ACHN (cell line): ENCODE data around the gene DBF4.
"Not testable (repeated sequence)": the region's sequence is repeated elsewhere in the genome, so short reads cannot be mapped to it uniquely, and the experiment has no call there.

Experiments used
- DNase-seq: peaks from one replicate; pipeline ENCODE4 v3.0.0-alpha.2; 2015
- in situ Hi-C: cut with HindIII; loops from 2 replicates; pipeline ENCODE4 v1.10.0; 2017; ENCODE audit warnings: low sequenced_read_pairs, low pct_ligation_motif_present, low pct_unique_long_range_greater_than_20kb

The DBF4 gene

GRCh38 chr7:87877366-87878040 lies 1.2 kb downstream of the DBF4 start:
- peak; percentile 27 for DNase-seq
- in situ Hi-C loops = no loop called here

DNA sequence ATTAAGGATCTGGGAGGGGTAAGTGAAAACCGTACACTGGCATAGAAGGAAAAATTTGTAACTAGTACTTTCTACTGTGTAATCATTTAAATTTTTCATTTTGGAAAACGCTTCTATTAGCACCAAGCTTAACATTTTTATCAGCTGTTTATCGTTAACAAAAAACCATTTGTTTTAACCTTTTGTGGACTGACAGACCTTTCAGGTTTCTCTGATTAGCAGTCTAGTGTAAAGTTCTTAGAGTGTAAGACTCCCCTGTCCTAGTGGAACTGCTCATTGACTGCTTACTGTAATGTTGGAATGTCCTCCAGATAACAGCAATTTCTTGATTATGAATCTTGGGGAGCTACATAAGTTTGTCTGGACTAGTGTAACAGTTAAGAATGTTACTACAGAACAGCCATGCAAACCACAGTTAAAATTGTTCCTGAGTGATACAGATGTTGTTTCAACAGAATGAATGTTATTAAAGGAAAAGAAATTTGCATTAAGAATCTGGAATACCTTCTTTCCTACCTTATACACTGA lies 2.0 kb downstream of the DBF4 start:
- DNase-seq = peak; percentile 16
- in situ Hi-C loops = no loop called here

GRCh38 chr7:87882151-87882937 lies 6.1 kb downstream of the DBF4 start:
- no peak for DNase-seq
- in situ Hi-C loops = no loop called here

DNA sequence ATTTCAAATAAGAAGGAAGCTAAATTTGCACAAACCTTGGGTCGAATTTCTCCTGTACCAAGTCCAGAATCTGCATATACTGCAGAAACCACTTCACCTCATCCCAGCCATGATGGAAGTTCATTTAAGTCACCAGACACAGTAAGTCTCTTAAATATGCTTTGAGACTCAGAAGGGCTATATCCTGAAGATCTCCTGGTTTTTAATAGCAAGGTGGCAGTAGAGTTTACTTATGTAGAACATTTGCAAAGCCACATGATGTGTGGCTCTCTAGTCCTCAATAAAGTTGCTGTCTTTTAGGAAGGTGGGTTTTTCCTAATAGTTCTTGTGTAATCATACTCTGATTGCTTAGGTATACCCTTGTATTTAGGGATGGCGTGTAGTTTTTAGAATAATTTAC lies 8.7 kb downstream of the DBF4 start:
- in situ Hi-C loops = no loop called here
- DNase-seq = no peak

DNA sequence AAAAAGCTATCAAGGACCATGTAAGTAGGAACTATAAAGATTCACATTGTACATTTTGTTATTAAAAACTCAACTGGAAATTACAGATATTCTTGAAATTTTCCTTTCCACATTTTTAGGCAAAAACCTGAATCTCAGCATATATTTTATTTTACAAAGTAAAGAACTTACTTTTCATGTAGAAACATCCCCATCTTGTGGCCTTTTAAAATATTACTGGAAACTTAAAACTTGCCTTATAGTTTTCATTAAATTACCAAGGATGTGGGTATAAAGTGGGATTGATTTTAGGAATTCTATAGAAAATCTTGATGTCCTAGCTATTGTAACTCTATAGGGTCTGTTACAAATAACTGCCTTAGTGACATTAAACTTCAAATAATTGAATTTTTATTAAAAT lies 10.6 kb downstream of the DBF4 start:
- in situ Hi-C loops = no loop called here
- DNase-seq = peak; percentile 78

DNA sequence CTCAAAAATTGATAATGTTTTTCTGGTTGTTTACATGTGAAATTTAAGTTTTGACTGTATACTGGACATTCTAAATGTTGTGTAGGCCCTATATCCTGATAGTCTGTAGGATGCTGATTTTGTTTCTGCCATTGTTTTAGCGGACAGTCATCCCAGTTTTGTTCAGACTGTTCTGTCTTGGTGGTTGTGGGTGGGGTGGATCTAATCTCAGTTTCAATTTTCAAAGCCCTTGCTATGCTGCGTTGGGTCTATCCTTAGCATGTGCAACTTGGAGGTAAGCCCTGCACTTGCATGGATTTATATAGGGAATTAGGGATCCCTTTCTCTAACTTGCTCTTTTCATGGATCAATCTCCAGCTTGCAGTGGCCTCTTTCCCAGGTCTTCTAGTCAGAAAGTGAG lies 19.1 kb downstream of the DBF4 start:
- in situ Hi-C loops = no loop called here
- no peak for DNase-seq

- no peak for DNase-seq
- in situ Hi-C loops = no loop called here
These were observed 23.0 kb downstream of the DBF4 start for GRCh38 chr7:87899255-87899654.

- DNase-seq, in situ Hi-C loops: not testable (repeated sequence)
These were observed 31.0 kb downstream of the DBF4 start for GRCh38 chr7:87907136-87907906.

- DNase-seq, in situ Hi-C loops: not testable (repeated sequence)
These were observed 32.5 kb downstream of the DBF4 start for GRCh38 chr7:87908814-87909213.

GRCh38 chr7:87912121-87912520 lies 35.8 kb downstream of the DBF4 start:
- no peak for DNase-seq

DNA sequence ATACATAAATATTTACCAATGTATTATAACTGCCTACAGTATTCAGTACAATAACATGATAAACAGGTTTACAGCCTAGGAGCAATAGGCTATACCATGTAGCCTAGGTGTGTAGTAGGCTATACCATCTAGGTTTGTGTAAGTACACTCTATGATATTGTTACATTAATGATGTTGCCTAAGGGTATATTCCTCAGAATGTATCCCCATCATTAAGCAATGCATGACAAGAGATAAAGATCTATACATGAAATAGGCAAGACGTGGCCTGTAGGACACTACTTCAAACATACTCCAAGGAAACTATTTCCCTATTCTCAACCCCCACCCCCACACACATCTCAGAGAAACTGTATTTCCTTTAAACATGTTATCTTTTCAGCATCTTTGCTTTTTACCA lies 42.4 kb downstream of the DBF4 start:
- DNase-seq = no peak
- in situ Hi-C loops = no loop called here

More at GRCh38 chr7:87912121-87912520, 35.8 kb downstream of the DBF4 start:
- in situ Hi-C loops = no loop called here

DNA sequence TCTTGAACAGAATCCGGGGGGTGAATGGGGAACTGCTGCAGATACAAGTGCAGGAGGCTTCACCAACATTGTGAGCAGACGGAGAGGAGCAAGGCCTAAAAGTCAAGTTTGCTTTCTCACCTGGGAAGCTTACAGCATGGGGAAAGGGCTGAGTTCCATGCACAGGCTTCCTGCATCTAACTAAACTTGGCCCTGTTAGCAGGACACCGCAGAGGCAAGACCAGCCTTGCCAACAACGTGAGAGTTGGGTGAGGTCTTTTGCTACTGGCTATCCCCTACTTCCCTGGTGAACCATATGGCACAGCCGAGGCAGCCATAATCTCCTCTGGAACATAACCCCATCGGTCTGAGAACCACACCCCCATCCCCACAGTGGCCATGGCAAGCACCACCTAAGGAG lies 43.6 kb downstream of the DBF4 start:
- in situ Hi-C loops = no loop called here
- DNase-seq = no peak

DNA sequence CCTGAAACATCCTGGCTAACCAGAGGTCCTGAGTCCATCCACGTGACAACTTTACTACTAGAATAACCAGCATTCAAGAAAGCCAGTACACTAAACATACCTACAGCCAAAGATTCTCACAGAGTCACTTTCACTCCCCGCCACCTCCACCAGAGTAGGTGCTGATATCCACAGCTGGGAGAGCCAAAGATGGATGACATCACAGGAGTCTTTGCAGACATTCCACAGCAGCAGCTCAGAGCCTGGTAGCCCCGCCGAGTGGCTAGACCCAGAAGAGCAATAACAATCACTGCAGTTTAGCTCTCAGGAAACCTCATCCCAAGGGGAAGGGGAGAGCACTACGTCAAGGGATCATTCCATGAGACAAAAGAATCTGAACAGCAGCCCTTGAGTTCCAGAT lies 44.3 kb downstream of the DBF4 start:
- in situ Hi-C loops = no loop called here
- no peak for DNase-seq

- DNase-seq, in situ Hi-C loops: not testable (repeated sequence)
These were observed 46.6 kb downstream of the DBF4 start for GRCh38 chr7:87922759-87923395.

- DNase-seq = no peak
- in situ Hi-C loops = no loop called here
These were observed 50.5 kb downstream of the DBF4 start for GRCh38 chr7:87926581-87927461.

DNA sequence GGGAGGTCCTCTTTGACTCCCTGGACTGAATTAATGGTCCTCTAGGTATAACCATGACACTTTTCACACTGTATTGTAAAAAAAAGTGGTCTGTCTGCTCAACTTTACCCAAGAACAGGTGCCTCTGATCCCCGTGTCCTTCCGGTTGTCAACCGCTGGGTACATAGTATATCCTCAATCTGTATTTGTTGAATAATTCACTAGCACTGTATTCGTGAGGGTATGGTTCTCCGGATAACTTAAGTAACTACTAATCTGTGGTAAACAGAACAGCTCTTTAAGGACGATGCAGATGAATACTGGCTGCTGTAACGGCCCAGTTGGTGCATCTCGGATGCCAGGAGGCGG lies 57.3 kb downstream of the DBF4 start:
- in situ Hi-C loops = no loop called here
- DNase-seq = no peak

DNA sequence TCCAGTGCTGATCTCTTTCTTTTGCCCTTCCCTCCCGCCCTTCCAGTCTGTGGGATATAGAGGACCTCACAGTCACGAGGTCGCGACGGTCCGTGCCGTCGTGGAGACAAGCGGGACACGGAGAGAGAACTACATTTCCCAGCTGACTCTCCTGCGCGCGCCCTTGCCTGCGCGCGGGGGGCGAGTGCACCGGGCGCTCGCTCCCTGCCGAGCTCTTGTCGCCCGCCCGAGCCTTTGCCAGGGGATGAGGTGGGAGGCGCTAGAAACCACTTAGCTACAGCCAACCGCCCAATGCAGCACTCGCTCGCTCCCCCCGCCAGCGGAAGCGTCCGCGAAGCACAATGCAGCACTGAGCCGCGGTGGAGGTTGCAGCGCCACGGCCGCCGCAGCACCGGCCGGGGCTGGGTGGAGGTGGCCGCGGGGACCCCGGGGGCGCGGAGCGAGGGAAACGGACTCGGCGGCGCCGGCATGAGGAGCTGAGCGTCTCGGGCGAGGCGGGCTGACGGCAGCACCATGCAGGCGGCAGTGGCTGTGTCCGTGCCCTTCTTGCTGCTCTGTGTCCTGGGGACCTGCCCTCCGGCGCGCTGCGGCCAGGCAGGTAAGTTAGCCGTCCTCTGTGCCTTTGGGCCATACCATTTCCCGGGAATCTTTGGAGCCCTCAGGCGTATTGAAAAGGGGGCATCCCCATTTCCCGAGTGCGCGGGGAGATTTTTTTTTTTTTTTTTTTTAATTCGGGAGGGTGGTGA lies 57.8 kb downstream of the DBF4 start, which contains the start of gene ADAM22:
Gene ADAM22 (plus strand): TSS at position 299 of the 746 bp plus-strand sequence. CDS start 215 bp downstream, at position 514.
- DNase-seq = peak; percentile 92
- in situ Hi-C loops = no loop called here
